H1 (cell line): ENCODE results near the gene IAH1. TPM values are rescaled to one million over a fixed set of nuclear protein-coding genes. Genes with fewer than 3 reads are reported as not detected.

ENCODE experiments used
- EZH2 ChIP-seq: fragments of 200-600 bp; sonication (generic); IDR thresholded peaks from 2 replicates; pipeline ENCODE4 v1.7.1; 2012; ENCODE audit warnings: low read depth, mild to moderate bottlenecking, moderate library complexity, low read length, inconsistent platforms; ENCODE audit not compliant: severe bottlenecking
- TAF1 ChIP-seq: IDR thresholded peaks from 2 replicates; pipeline ENCODE4 v1.6.1; 2011; ENCODE audit warnings: mild to moderate bottlenecking, low read depth, low read length
- TAF7 ChIP-seq: optimal IDR thresholded peaks from 2 replicates; pipeline ENCODE3; 2011; ENCODE audit warnings: low read depth, mild to moderate bottlenecking, inconsistent platforms, low read length, moderate library complexity, borderline replicate concordance
- polyA plus RNA-seq, 7 experiments: library from polyadenylated mRNA; depleted of rRNA in 3 of 7; stranded (reverse) in 5 of 7; unstranded in 2 of 7; fragments of >200 nt in 5 of 7; fragments of 200-250 nt in 2 of 7; gene quantifications; 1 replicate in 5 of 7; 2 replicates in 1 of 7; 4 replicates in 1 of 7; pipeline versions ENCODE4 v1.2.1 to v1.2.3, GENCODE V29; 2011 to 2013; ENCODE audit warnings: missing spikeins in 2 of 7, mixed read lengths in 2 of 7
- total RNA-seq: library from RNA; stranded (reverse); fragmentation: NEBNext Ultra II Directional; extraction: Animal tissue kit (Norgen Biotek cat#: 25700); gene quantifications from 2 replicates; pipeline ENCODE4 v1.2.1, GENCODE V29; 2021

Gene IAH1
- total and polyA plus RNA-seq, 2 of the 8 experiments (the other 6 are each of a cell fraction or from before 2014, with no cell fraction given): 15.1 to 21.5 TPM

GRCh38 chr2:9443526-9443925 is 30.8 kb upstream of the IAH1 start (continued):
- TF ChIP-seq EZH2 (no peak), TAF7 (no peak), TAF1 (no peak)
